Inferior parietal cortex (tissue), 1 donor: ENCODE measurements around the gene DPYSL3.

Source experiments
- DNase-seq: peaks from one replicate; pipeline ENCODE4 v3.0.0-alpha.2; 2016; ENCODE audit errors: extremely low spot score

The DPYSL3 gene

DNA sequence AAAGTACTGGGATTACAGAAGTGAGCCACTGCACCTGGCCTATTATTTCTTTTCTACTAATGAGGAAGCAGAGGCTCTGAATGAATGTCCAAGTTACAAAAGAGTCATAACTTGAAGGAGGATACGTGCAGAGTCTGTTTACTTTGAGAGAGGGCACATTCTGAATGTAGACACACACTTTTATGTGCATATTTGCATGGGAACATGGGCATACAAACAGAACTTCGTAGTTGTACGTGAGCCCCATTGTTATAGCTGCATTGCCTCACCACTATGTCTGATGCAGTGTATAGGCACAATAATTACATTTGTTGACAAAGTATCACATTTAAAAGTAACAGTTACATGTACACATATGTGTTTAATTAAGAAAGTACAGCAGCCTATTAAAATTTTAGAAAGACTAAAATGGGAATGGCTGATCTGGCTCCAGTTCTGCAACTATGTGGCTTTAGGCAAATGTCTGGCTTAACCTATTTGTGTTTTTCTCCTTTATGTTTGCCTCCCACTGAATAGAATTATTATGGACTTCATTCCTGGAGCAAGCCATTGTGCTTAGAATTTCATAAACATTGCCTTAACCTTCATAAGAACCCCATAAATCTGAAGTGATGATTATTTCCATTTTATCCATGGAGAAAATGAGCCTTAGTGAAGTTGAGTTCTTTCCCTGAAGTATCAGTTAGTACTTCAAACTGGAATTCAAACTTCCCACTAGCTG, 3.0 kb upstream of the DPYSL3 start:
- no peak for DNase-seq

DNA sequence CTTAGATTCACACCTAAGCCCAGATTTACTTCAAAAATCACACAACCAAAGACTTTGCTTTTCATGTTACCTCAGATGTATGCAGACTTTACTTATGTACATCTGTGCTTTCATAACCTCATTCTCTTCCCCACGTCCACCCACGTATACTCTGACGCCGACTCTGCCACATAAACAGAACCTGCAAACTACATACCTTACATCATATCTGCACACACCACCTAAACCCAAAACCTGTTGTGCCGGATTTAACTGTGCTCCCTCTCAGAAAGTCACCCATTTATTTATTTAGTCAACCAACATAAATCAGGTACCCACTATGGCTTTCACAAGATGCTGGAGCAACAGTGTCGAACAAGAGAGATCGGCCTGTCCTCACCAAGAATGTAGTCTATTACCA, 1.0 kb upstream of the DPYSL3 start:
- no peak for DNase-seq

DNA sequence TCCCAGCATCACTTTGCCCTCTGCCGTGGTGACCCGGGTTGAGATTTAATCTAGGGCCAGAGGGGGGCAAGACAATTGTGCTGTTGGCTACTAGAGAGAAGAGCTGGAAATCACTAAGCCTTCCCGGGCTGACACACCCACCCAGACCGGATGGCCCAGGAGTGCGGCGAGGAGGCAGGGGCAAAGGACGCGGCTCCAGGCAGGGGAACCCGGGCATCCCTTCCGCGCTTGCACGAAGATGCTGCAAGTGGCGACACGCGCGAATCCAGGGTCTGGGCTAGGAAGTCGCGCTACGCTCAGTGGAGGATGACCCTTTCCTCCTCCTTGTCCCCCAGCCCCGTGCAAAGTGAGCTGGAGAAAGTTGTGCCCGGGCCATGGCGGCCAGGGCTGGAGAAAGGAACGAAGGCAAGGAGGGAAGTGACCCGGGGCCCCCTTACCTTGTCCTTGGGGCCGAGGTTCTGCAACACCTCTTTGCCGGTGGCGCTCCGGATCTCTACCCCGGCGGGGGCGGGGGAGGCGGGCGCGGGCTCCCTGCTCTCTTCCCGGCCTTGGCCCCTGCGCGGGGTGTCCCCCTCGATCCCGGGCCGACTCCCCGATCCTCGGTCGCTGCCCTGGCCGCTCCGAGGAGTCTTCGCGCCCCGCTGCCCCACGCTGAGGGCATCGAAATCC, 693 bp downstream of the DPYSL3 start:
- no peak for DNase-seq

DNA sequence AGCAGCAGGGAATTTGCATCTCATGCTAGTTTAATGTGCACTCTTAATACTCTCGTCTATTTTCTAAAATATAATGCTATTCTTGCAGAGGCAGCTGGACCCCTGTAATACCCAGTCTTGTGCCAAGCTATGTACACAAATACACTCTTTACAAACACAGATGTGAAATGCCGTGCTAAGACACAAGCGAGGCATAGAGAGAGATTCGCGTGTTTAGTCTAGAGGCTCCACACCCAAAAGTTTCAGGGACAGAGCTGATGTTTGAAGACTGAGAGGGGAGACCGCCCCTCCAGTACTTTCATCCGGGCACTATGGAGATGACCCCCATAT, 1.2 kb downstream of the DPYSL3 start:
- DNase-seq, result no peak

DNA sequence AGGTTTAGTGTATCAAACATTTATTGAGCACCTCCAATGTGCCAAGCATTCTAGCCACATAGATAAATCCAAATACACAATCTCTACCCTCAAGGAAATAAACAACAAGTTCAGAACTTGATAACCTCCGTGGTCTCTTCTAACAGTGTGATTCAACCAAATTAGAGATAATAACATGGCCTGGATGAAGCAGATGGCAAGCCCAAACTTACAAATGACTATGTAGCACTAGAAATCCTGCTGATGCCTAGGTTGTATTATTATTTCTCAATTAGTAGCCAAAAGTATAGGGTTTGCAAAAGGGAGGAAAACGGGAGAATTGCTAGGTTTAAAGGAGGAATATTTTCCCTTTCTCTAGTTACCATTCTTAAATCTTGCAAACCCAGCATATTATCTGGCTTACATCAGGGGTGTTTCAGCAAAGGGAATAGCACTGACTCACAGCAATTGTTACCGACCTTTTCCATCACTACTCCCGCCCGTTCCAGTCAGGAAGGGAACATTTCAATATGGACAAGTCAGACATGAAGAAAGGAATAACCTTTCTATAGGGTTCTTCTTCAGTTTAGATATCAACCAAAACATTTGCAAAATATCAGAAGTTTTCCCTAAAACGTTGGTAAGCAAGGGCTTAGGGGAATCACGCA, 2.3 kb downstream of the DPYSL3 start:
- no peak for DNase-seq

DNA sequence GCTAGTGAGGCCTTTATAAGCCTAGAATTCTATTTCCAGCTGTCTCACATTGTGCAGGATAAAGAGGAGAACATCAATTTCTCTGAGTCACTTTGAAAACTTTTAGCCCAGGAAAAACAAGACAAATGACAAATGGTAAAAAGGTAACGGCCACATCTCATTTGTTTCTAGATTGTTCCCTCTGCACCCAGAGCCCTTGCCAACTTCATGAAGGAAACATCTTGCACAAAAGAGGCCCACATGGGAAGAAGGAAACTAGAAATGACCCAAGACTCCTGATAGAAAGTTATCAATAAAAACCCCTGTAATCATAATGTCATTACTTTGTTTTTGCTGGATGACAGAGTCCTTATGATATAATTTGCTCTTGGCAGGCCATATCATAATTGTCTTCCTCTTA, 5.3 kb downstream of the DPYSL3 start:
- DNase-seq, result no peak

DNA sequence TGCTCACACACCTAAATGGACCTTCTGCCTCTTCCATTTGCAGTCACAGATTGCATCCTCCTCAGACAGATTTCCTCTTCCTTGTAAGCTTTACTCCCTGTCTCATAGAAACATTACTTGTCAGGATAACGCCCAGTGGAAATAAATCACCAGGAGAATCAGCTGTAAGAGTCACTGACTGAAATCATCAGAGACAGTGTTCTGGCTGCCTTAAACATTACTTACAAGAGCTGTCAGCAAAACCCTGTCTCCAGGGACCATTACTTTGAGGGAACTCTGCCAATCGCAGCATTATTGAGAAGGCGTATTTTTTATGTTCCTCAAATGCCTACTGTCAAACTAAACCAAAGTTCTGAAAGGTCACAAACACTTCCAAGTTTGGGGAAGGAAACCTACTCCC, 5.9 kb downstream of the DPYSL3 start:
- DNase-seq, result no peak

DNA sequence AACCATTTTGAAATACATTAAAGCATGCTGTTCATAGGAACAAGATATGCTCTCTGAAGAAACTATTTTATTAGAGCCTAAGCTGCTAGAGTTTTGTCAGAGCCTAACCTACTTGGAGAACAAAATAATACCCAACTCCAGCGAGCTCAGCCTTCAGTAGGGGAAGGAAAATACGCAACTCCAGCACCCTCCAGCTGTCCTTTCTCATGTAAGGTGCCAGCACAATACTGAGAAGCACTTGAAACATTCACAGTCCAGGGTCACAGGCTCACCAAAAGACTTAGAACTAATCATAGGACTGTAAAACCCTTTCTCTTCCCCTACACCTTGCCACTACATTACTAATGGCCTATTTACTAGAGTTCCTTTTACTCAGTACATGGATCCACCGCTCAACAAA, 18.9 kb downstream of the DPYSL3 start:
- DNase-seq, result no peak

DNA sequence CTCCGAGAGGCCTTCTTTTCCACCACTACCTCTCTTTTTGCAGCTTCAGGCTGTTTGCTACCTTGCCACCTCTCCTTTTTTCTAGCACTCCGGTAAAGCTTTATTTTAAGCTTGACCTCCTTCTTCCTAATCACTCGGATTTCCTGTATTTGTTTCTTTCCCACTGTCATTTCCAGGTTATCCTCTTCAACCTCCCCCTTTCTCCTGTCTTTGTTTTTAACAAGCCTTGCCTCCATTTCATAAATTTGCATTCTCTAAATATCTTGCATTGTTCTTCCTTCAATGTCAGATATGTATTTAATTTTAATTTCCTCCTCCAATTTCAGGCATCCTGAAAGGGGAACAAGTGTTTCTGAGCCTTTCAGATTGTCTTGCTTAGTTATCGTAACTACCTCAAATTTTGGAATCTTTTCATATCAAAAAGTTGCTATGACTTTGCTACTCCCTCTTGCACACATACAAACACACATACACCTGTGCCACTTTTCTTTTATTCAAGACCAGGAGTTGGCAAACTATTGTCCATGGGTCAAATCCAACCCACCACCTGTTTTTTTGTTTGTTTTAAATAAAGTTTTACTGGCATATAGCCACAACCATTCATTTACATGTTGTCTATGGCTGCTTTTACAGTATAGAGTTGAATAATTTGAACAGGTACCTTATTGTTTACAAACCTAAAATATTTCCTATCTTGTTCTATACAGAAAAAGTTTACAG, 22.7 kb downstream of the DPYSL3 start:
- no peak for DNase-seq

DNA sequence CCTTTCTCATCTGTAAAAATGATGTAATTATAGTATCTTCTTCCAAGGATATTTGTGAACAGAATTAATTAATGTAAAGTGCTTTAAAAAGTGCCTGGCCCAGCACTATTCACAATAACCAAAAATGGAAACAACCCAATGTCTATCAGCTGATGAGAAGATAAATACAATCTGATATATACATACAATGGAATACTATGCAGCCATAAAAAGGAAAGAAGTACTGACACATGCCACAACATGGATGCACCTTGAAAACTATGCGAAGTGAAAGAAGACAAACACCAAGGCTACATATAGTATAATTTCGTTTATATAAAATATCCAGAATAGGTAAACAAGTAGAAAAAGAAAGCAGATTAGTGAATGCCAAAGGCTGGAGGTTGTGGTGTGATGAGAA, 24.1 kb downstream of the DPYSL3 start:
- DNase-seq, result no peak

DNA sequence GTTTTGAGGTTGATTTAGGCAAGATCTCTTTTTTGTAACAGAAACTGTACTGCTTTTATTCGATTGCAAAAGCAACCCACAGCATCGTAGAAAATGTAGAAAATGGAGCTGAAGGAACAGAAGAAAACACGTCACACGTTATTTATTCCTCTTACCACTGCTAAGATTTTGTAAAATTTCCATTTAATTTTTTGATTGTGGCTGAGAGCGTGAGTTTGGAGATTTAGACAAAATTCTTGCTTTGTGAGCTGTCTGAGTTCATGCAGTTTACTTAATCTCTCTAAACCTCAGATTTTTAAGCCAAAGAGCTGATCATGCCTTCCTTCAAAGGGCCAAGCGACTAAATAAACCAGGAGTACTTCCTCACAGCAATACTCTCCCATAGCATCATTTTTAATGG, 24.8 kb downstream of the DPYSL3 start:
- DNase-seq, result no peak

DNA sequence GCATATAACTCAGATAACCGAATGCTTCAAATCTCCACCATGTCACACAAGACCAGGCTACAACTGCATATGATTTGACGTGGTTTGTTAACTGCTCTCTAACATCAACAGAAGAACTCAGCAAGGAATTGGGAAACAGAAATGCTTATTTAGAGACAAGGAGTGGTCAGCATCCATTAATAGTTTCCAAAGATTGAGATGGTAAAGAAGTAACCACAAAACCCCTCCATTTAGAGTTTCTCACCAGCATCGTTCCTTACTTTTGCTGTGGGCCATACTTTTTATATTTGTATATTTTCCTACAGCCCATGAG, 25.2 kb downstream of the DPYSL3 start:
- no peak for DNase-seq

DNA sequence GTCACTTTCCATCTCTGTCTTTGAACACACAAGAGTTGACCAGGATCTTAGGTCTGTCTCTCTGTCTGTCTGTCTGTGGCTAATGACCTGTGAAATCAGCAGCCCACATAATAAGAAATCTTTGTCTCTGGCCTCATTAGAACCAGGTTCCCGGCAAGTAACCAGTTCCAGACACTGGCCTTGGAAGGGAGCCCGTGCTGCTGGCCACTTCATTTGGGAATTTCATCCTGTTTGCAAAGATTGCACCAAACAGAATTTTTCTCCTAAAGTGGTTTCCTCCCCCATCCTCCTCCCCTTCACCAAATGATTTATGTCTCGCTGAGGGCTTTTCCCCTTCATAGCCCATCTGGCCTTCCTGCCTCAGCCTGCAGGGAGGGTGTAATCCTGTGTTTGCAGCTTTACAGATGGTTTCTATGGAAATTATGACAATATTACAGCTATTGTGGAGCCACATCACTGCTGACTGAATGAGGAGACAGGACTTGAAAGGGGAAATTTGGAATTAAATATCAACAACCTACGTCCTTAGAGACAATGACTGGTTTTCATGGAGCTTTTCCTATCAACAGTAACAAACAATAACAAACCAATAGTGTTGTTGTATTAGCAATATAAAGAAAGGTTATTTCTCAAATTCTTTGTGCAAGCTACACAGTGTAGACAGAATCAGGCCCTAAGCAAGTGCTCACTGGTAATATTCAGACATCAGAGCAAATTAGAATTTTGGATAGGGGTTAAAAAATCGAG, 25.7 kb downstream of the DPYSL3 start:
- no peak for DNase-seq

DNA sequence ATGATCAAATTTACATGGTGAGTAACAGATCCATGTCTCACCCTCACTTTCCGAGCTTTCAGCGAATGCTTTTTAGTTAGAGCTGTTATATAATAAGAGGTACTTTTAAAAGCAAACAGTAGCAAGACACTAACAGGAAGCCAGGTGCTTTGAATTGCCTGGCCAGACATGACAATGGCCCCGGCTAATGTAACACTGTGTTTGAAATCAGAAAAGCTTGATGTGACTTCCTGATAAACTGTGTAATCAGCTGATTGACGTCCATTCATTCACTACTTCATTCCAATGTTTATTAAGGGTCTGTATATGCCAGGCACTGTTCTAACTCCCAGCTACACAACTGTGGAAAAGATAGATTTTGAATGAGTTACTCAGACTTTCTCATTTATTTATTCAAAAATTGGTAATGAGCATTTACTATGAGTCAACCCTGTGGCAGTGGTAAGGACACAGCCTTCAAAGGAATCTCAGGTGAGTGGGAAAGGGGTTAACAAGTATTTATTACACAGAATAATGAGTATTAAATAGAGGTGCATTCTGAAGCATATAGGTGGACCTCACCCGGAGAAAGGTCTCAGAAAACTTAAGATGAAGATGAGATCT, 26.6 kb downstream of the DPYSL3 start:
- DNase-seq, result no peak

DNA sequence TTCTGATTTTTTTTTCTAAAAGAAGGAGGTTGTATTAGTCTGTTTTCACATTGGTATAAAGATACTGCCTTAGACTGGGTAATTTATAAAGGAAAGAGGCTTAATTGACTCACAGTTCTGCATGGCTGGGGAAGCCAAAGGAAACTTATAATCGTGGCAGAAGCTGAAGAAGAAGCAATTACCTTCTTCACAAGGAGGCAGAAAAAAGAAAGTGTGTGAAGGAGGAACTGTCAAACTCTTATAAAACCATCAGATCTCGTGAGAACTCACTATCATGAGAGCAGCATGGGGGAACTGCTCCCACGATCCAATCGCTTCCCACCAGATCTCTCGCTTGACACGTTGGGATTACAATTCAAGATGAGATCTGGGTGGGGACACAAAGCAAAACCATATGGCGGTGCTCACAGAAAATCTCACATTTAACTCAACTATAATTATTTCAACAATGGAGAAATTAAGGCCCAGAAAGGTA, 27.1 kb downstream of the DPYSL3 start:
- no peak for DNase-seq

DNA sequence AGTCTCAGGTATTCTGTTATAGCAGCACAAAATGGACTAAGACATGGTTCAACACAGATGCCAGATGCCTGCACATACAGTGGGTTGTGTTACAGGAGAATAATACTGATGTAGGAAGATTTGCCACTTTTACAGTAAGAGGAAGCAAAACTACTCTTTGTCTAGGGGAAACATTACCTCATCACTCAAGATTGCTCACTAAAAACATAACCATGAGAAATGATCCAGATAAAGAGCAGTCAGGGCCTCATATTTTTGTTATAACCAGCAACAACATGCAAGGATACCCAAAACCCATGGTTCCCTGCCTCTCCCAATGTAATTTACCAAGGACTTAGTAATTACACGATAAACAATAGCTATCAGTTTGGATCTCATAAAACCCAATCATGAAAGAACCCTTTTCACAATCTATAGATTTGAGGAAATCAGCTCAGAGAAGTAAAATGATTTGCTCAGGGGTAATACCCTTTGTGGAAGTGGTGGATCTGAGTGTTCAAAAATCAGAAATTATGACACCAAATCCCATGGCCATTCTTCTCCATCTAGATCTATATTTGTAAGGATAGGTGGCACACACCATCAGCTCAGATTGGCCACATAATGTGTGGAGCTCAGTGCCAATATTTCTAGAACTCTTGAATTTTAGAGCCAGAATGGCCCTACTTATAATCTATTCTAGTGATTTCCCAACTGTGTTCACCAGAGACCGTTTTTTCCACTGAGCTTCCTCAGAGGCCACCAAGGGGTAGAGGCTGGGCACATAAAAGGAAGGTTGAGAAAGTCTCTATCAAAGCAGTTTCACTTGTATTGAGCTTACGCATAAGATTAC, 27.8 kb downstream of the DPYSL3 start:
- no peak for DNase-seq

DNA sequence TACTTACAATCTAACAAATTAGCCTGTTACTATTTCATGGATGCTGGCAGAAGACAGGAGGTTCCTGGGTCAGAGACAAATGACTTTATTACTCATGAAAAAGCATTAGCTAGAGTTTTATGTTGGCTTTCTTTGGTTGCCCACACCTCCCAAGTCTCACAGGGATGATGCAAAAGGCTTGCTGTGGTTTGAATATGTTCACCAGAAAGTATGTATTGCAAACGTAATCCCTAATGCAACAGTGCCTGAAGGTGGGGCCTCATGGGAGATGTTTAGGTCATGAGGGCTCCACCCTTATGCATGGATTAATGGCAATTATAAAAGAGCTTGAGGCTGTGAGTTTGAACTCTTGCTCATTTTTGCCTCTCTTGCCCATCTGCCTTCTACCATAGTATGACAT, 28.5 kb downstream of the DPYSL3 start:
- no peak for DNase-seq

DNA sequence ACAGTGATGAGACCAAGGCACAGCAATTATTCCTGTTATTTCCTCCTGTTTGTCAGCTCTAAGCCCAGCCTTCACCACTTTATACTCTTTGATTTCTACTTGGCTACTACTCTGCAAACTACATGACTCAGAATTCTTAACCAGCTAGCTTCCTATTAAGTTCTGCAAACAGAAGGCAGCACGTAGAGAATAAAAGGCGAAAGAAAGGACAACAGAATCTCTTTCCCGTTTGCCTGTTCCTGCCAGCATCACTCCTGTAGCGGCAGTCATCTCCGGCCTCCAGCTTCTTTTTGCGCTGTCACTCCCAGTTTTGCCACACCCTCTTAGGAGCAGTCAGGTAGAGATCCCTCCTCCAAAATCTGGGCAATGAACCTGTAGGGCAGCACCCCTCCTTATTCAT, 29.9 kb downstream of the DPYSL3 start:
- no peak for DNase-seq

DNA sequence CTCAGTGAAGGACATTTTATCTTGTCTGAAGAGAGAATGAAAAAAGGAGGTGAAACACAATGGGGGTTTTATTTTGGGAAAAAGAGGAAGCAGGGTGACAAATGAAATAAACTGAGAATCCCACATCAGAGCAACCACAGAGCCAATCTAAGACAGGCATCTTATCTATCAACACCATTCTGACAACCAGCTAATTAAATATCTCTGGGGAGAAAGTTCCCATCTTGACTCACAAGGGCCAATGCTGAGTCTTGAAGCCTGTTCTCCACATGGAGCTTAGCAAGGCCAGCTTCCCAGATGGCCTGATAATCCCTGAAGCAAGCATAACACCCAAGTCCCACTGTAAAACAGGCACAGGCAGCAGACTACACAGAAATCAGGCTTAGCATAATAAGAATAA, 30.4 kb downstream of the DPYSL3 start:
- no peak for DNase-seq

DNA sequence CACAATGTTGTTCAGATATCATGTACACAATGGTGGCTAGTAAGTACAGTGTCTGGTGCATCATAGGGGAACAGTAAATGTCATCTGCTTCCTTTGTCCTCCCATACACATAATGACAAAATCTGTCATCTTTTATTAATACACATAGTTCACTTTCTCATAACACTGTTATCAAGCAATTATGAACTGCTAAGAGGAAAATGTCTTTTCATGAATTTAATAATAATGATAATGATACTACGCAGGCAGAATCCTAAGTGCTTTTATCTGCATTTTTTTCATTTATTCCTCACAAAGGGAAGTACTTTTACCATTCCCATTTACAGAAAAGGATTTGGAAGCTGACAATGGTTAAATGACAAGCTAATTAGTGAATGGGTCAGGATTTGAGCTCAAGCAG, 35.7 kb downstream of the DPYSL3 start:
- DNase-seq, result no peak
